Brain pericyte (primary cell): ENCODE results near the gene GJA9.
A peak's percentile ranks its signal among the peaks of the same experiment; 100 is the strongest.
"Not testable (repeated sequence)": the region's sequence is repeated elsewhere in the genome, so short reads cannot be mapped to it uniquely, and the experiment has no call there.

Experiments
- DNase-seq: peaks from one replicate; pipeline ENCODE4 v3.0.0-alpha.2; 2012; ENCODE audit warnings: low read depth, low spot score

GJA9 gene

DNA sequence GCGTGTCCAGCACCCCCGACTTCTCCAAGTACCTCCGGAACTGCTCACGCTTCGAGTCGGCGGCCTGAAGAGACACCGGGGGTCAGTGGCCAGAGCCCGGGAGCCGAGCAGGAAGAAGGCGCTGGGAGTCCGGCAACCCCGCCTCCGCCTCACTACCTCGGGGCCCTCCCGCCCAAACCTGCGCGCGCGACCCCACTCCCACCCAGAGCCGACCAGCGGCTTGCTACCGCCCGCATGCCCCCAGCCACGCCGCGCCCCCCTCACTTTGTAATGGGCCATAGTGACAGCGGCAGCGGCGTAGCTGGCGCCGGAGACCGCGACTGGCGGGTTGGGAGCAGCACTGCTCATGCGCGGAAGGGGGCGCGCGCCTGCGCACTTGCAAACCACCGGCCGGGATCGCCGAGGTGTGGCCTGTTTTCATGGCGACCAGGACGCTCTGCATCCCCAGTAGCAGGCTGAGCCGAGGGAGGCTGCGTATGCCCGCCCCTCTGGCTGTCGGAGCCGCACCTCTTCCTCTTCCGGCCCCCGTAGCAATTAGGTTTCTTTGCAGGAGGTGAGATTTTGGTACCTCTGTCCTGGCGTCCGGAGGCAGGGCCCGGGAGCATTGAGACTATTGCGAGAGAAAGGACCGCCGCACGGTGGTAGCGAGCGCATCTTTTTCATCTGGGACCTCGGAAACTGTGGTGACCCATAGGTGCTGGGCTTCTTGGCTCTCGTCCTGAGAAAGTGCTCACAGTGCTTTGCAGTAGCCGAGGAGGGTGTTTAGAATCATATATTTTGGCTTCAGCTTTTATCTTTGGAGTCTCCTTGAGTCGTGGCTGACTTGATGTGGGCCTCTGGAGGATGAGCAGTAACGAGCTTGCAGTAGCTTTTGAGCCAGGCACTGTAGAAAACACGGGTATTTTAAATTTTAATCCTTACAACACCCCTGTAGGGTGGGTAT is 8.1 kb downstream of the GJA9 start, which contains the start of gene MYCBP:
Gene MYCBP (minus strand): TSS at position 322 of the 943 bp plus-strand sequence. CDS start 43 bp downstream, at position 279.
- DNase-seq, result peak; percentile 82

DNA sequence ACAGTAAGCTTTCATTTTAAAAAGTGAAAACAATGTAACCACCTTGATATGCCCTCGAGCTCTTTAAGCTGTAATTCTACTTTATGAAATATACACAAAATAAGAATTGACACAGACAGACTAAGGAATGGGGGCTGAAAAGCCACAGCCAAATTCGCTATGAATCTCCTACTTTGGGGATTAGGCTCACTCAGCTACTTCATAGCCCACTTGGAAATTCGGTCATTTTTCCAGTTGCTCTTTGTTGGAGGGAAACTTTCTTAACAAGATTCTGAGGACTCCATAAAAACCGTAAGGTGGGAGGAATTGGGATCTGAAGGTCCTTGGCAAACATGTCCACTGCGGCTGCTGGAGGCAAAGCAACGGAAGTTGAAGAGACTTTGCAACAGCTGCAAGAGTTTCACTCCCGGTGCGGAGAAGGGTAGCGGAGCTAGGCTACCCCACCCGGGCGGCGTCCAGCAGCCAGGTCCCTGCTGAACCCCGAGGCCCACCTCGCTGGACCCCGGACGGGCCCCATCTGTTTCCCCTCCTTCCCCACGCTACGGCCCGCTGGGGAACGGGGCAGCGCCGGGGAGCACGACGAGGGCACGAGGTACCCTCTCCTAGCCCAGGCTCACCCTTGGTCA is 8.9 kb downstream of the GJA9 start:
- DNase-seq, result no peak

DNA sequence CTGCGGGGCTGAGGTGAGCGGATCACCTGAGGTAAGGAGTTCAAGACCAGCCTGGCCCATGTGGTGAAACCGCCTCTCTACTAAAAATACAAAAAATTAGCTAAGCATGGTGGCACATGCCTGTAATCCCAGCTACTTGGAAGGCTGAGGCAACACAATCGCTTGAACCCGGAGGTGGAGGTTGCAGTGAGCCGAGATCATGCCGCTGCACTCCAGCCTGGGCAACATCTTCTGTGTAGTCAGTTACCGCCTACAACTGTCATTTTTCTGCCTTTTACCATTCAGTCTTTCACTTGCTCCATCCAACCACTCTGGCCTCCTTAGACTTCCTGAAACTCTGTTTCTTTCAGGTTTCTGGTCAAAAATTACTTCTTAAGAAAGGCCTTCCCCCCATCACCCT is 10.4 kb downstream of the GJA9 start:
- DNase-seq, result no peak

DNA sequence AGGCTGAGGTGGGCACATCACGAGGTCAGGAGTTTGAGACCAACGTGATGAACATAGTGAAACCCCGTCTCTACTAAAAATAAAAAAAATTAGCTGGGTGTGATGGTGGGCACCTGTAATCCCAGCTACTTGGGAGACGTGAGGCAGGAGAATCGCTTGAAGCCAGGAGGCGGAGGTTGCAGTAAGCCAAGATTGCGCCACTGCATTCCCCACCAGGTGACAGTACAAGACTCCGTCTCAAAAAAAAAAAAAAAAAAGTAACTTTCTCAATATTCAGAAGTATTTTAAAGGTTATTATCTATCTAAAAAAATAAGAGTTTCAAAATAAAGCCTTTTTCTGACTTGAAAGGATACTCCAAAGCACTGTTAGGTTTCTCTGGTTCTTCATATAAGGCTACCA is 14.2 kb downstream of the GJA9 start:
- no peak for DNase-seq

DNA sequence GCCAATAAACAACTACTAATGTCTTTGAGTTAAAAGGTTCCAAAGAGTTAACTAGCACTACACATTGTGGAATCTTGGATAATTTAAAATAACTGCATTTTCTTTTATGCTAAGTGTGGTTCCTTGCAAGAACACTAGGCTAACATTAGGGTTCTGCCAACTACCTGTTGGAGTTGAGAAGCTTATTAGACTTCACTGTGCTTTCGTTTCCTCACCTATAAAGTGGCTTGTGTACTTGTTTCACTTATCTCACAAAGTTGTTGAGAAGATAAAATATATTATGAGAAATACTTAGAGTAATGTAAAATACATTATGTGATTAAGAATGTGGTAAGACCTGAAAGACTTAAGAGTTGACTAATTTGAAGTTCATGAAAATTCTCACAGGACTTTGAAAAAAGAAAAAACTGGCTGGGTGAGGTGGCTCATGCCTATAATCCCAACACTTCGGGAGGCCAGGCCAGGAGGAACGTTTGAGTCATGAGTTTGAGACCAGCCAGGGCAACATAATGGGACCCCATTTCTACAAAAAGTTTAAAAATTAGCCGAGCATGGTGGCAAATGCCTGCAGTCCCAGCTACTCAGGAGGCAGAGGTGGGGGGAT is 16.2 kb downstream of the GJA9 start:
- DNase-seq, result no peak

DNA sequence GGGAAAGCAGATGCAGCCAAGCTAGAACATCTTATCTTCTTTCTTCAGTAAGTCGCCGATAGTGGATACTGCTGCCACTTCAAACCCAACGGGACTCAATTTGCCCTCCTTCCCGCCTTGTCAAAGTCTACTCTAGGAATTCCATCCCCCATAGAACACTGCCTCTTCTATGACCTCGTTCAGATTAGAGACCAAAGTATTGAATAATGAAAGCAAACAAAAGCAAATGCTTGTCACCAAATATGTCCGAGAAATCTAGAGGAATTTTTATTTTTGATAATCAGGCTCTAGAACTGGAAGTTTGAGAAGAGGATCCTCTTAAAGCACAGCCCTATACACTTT is 21.0 kb downstream of the GJA9 start:
- no peak for DNase-seq

DNA sequence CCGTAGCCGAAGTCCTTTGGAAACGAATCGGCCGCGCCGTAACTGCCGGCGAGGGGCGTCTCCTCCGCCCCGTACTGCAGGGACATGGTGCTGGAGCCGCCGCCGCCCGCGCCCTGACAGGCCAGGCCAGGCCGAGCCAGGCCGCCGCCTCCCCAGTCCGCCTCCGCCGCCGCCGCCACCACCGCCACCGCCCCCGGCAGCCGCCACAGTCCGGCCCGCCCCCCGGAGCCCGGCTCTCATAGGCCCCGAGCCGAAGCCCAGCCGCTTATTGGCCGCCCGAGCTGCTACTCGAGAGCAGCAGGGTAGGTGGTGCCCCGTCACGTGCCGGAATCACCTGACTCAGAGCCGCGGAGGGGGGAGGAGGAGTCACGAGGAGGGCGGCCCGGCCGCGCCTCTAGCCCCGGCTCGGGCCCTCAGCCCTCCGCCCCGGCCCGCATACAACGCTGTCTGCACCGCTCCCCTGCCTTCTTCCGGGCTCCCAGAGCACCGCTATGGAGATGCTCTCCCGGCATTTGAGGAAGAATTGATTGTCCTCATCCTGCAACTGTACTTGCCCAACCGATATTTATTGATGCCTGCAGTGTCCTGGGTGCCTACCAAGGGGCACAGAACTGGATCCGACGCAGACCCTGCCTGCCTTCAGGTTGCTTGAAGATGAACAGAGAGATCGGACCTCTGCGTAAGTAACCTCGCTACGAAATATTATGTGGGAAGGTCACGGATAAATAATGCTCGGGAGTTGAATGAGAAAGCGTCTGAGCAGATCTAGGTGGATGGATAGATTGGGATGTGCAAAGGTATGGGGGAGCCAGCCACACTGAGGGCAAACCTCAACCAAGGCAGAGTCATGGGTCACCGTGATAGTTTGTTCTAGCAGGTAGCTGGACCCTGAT is 21.6 kb downstream of the GJA9 start, which contains the start of gene RRAGC:
Gene RRAGC (minus strand): TSS at position 212 of the 893 bp plus-strand sequence. CDS start 126 bp downstream, at position 86.
- peak; percentile 87 for DNase-seq

DNA sequence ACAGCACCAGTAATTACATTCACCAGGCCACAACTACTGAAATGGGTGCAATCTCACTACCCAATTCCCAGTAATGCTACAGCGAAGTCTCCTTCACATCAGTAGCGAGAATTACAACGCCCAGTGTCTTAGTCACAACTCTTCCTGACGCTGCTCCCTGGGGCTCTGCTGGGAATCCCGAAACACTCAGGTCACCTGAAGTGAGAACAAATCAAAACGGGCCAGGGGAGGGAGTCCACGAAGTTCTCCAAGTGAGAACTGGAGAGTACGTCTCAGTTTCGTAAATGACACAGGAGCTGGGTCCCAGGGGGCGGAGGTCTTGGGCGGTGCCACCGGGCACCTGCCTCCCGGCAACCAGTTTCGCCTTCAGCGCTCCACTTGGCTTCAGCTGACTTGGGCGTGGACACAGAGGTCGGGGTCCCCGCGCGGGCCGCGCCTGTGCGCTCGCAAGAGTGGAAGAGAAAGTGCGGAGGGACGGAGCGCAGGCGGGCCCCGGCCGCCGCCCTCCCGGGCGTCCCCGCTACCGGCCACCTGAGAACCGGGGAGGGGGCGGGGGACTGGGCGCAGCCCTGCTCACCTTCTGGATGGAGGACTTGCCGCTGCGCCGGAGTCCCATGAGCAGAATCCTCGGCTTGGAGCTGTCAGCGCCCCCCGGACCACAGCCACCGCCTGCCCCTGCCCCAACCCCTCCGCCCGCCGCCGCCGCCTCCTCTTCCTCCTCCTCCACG is 22.4 kb downstream of the GJA9 start:
- no peak for DNase-seq

DNA sequence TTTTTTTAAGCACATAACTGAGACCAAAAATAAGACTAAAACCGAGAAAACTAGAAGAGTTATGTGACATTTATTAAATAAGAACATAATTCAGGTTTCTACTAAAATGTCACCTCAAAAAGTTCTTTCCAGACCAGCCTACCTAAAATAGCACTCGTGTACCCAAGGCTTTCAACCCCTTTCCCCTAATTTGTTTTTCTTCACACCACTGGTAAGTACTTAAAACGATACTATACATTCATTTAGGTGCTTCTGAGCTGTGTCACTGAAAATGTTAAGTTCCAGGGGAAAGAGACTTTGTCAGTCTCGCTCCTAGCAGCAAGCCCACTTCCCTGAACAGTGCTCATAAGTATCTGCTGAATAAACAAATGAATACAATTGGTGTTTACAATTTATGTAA is 28.6 kb downstream of the GJA9 start:
- DNase-seq, result no peak

DNA sequence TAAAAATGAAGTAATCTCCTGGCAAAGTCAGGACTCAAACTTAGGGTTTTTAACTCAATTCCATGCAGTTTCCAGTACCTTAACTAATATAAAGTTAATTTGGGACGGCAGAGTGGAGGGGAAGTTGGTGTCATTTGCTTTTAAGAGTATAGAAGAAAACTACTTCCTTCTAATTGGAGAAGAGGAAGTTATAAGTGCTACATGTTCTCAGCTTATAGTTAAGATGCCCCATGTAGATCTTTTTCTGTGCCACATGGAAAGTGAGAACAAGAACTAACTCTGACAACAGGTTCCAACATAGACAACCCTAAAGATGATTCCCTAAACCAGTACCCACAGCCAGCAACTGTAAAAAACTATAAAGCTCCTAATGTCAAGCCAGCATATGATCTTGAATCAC is 33.3 kb downstream of the GJA9 start:
- no peak for DNase-seq

DNA sequence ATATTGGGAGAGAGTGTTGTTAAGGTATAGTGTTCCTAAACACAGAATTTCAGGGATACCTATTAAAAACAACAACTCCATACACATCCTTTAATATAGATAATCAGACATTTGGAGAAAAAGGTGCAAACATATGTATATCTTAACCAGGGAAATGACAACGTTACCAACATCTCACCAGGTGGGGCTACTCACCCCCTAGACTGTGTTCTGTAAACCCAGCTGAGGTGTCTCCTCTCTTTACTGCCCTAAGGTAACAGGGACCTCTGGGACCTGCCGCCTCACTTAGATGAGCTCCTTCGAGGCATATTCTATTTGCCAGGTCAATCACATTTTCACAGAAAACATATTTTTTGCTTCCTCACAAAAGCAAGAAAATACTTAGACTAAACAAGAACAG is 35.2 kb downstream of the GJA9 start:
- DNase-seq, result no peak

DNA sequence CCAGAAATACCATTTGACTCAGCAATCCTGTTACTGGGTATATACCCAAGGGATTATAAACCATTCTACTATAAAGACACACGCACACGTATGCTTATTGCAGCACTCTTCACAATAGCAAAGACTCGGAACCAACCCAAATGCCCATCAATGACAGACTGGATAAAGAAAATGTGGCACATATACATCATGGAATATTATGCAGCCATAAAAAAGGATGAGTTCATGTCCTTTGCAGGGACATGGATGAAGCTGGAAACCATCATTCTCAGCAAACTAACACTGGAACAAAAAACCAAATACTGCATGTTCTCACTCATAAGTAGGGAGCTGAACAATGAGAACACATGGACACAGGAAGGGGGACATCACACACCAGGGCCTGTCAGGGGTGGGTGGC is 36.3 kb downstream of the GJA9 start:
- DNase-seq, result not testable (repeated sequence)

DNA sequence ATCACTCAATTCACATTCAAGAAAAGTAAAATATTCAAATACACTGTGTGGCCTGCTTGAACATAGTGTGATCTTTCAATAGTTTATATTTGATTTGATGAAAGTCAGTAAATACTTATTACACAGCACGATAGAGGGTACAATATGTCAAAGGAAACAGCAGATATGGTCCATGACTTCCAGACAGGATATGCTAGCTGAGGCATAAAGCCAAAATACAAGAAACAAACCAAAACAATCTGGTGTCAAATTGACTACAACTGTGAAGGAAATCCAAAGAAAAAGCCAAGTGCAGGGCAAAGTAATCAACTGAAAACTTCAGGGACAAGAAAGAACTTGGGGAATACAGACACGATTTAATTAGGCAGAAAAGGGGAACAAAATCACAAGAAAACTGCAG is 41.1 kb downstream of the GJA9 start:
- no peak for DNase-seq

DNA sequence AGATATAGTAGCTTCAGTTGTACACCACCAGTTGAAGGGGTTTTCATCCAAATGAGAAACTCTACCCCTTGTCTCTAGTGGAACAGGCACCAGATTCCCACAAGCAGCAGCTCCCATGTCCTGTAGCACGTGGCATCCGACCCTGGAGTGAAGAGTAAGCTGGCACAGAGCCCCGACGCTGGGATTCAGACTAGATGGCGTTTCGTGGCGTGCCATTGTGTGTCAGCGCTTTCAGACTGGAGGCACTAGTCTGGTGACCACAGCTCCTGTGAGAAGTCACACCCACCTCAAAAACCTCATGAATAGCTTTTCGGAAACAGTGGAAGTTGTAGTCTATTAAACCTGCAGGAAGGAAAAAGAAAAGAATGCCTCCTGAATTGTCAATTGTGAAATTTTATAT is 42.0 kb downstream of the GJA9 start:
- no peak for DNase-seq

DNA sequence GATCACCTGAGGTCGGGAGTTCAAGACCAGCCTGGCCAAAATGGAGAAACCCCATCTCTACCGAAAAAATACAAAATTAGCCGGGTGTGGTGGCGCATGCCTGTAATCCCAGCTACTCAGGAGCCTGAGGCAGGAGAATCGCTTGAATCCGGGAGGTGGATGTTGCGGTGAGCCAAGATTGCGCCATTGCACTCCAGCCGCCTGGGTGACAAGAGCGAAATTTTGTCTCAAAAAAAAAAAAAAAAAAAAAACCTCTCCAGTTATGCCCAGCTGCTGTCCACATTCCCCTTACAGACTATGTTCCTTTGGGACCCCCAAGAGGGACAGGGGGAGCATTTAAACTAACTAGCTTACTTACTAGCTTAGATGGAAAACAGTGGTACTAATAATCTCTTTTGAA is 45.1 kb downstream of the GJA9 start:
- not testable (repeated sequence) for DNase-seq

DNA sequence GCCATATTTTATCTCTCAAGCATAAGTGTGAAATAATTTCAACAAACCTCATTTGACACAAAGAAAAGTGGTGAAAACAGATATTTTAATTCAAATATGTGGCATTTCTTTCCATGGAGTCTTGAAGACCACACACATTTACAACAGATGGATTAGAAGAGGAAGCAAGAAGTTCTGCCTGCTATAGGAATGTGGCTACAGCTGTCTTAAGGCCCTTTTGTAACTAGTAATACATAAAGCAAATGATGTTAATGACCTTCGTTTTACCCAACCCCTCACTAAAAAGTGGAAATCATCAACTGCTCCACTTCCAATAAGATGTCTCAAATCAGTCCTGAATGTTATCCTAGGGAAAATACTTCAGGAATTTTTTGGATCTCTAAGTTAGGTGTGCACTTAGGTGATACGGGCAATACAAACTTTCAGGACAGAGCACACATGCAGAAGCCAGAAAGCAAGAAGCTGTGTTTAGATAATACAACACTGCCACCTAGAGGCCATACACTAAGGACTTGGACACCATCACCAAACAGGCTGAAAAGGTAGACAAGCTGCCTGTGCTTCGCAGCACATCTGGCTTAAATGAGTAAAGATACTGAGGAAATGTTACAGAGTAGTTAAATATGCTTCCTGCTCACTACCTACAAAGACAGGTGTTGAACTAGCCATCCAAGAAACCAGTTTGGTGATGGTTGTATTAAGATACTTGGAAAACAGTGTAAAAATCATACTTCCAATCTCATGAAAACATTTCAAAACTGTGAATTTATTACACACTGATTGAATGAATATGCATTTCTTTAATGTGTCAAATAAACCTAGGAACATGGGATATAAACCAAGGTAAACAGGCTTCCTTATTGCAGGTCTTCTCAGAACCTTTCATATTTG is 46.2 kb downstream of the GJA9 start:
- DNase-seq, result peak; percentile 32

DNA sequence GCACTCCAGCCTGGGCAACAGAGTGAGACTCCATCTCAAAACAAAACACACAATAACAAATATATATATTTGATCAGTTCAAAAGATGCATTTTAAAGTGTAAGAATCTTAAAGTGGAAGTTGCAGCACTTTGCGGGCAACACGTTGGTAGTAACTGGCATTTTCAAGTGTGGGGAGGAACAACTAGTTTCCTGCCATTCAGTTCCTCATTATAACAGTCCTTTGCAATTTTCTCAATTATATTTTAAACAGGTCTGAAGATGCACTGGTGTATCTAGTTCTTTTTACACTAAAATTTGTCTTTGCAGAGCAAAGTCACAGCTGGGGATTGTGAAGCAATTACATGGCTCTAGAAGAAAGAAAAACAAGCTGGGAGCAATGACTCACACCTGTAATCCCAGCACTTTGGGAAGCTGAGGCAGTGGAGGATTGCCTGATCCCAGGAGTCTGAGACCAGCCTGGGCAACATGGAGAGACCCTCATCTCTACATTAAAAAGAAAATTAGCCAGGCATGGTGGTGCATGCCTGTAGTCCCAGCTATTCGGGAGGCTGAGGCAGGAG is 47.1 kb downstream of the GJA9 start:
- no peak for DNase-seq

DNA sequence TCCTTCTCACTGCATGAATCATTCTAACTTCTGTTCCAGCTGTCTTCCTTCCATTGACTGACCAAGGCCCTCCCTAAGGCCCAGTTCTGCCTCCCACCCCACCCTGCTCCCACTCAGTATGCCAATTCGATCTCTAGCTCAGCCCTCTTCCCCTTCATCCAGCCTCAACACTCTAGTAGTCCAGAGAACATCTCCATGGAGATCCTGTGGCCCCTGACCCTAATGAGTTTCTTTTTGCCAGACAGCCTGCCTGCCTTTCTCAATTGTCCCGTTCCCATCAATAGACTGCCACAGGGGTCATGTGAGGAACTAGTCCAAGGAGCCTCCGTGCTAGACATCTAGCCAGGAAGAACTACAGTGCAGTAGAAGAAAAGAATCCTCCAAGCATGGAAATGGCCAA is 48.2 kb downstream of the GJA9 start:
- DNase-seq, result no peak

DNA sequence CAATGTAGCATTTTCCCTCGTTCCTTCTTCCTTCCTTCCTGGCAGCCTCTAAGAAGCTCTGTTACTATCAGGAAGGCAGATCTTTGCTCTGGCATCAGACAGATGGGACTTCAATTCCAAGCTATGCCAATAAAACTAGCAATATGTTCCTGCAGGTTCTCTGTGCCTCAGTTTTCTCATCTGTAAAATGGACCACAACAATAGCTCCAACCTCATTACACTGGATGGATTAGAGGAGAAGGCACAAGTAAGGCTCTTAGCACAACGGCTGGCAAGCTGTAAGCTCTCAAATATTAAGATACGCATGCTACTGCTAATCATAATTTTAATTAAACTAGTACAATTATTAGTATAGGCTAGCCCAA is 49.0 kb downstream of the GJA9 start:
- no peak for DNase-seq
